Middle frontal gyrus (tissue), 1 donor: Measurements from ENCODE around the gene PHLDB3.
"Not testable (repeated sequence)": the region's sequence is repeated elsewhere in the genome, so short reads cannot be mapped to it uniquely, and the experiment has no call there.

Source experiments
- DNase-seq: peaks from one replicate; pipeline ENCODE4 v3.0.0-alpha.2; 2015; ENCODE audit warnings: low spot score; ENCODE audit errors: extremely low spot score

PHLDB3 gene

DNA sequence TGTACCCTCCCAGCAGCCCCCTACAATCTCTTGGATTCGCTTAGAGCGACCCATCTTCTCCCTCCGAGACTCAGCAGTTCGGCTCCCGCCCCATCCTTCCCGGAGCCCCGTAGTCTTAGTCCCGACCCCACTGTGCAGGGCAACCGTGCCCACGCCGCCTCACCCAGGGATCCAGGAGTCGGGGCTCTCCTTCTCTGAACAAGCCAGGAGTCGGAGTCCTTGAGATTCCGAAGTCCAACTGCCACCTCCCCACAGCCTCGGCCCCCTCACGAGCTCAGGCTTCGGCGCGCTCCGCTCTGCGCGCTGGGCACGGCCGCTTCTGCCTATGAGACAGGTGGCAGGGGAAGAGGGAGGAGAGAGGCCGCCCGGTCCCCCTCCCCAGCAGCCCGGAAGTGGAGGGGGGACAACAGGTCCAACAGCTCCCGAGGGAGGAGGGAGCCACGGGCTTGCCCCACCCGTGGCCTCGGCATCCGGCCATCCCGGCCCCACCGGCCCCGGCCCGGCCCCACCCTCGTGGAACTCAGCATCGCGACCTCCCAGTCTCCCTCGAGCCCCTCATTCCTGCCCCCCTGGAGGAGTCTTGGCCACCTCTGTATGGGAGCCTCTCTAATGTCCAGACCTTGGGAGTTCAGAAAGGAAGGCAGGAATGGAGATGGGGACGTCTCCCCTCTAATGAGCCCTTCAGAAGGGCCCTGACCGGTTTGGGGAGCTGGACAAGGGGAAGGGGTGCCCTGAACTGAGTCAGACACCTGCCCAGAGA is at the start of gene PHLDB3:
Gene PHLDB3, minus strand, starts transcription at position 321 of the 760 bp plus-strand sequence. CDS start 628 bp downstream, outside the sequence.
- DNase-seq = no peak

DNA sequence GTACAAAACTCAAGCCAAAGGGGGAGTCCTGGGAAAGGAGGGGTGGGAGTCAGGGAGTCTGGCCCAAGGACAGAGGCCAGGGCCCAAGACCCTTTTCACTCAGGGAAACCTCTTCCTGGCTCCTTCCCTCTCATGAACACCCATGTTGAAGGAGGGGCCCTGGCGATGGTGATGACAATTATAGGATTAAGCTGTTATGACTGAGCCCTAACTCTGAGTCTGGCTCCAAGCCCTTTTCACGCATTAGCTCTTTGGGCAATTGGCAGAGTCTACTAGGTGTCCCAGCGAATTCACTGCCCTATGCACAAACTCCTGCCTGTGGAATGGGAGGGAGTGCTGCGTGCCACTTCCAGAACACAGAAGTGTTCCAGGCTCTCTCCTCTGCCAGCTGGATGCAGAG is 49.1 kb upstream of the PHLDB3 start:
- DNase-seq = no peak

DNA sequence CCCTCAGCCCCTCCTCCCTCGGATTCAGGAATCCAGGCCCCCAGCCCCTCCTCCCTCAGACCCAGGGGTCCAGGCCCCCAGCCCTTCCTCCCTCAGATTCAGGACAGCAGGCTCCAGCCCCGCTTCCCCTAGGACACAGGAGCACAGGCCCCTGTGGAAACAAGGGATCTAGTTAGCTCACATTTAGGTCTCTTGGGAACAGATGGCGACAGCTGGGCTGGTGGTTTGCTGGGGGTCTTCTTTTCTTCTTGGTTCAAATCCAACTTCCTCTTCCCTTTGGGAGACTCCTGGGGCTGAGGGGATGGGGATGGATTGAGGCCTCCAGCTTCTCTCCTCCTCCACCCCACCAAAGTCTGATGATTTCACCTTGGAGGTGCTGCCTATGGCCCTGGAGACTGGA is 48.1 kb upstream of the PHLDB3 start:
- no peak for DNase-seq

DNA sequence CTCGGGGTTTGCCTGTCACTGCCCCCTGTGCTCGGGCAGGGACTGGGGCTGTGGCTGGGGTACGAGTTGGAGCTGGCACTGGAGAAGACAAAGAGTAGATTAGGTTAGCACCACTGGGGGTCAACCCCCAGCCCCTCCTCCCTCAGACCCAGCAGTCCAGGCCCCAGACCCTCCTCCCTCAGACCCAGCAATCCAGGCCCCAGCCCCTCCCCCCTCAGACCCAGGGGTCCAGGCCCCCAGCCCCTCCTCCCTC is 47.6 kb upstream of the PHLDB3 start:
- no peak for DNase-seq

DNA sequence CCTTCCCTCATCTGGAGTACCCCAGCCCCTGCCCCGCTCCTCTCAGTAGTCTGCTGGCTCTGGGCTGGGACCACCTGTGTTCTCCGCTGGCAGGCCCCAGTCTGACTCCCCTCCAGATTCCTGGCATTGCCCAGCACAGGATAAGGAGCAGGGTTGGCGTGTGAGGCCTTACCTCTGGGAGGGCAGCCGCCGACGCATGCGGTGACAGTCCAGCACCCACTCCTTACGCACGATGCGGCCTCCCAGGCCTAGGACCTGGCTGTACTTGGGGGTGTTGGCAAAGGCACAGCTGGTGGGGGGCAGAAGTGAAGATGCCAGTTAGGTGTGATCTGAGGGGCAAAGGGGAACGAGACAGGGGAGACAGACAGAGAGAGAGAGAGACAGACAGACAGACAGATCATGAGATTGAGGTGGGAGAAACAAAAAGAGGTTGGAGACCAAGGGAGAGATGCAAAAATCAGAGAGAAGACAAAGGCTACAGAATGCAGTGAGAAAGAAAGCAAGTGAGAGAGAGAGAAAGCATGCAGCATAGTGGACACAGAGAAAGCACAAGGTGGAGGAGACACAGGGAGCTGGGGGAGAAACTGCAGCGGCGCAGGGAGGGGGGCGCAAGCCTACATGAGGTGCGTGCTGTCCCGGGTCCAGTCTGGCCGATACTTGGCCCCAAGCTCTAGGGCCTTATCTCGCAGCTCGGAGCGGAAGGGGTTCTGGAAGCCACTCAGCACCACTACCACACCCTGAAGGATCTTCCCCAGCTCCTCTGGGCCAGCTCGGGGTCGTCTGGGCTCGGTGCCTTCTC is 47.1 kb upstream of the PHLDB3 start:
- DNase-seq = no peak

DNA sequence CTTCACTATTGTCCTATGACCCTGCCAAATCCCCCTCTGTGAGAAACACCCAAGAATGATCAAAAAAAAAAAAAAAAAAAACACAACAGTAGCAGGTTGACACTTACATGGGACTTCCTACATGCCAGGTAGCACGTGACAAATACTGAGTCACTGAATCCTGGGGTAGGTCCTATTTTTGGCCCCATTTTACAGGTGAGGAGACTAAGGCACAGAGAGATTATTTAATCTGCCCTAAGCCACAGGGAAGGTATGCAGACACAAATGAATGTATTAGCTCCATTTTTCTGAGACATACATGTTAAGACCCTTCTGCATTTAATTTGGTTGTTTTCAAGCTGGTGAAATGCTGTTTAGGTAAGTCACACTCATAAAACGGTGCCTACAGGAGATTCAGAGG is 44.2 kb upstream of the PHLDB3 start:
- no peak for DNase-seq

DNA sequence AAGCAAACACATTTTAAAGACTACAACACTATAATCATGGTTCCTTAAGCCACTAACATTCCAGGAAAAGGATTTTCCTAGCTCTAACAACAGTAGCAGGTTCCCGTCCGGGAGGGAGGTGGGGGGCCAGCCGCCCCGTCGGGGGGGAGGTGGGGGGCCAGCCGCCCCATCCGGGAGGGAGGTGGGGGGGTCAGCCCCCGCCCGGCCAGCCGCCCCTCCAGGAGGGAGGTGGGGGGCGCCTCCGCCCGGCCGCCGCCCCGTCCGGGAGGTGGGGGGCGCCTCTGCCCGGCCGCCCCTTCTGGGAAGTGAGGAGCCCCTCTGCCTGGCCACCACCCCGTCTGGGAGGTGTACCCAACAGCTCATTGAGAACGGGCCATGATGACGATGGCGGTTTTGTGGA is 43.4 kb upstream of the PHLDB3 start:
- DNase-seq = not testable (repeated sequence)

DNA sequence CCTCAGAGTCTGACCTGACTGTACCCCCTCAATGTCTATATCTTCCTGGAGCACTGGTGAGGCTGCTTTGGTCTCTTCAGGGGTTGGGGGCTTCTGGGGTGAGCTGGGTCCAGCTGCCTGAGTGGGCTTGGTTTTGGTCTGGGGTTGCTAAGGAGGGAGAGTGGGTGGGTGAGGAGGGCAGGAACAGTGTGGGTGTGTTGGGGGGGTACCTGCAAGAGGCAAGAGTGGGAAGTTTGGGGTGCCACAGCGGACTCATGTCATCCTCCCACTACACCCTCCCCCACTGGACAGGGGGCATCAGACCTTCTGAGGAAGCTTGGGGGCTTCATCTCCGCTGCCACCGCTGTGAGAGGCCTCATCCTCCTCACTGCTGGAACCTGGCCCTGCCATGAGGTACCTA is 42.0 kb upstream of the PHLDB3 start:
- no peak for DNase-seq

DNA sequence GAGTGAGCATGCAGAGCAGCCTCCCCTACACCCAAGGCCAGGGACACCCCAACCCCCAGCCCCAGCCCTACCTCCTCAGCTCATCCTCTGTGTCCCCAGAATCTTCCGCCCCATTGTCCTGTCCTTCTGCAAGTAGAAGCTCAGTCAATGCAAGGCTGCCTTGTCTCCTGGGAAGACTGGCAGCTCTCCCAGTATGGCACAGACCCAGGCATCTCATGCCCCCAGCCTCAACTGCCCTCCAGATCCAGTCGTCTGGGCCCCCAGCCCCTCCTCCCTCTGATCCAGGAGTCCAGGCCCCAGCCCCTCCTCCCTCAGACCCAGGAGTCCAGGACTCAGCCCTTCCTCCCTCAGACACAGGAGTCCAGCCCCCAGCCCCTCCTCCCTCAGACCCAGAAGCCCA is 41.4 kb upstream of the PHLDB3 start:
- no peak for DNase-seq

DNA sequence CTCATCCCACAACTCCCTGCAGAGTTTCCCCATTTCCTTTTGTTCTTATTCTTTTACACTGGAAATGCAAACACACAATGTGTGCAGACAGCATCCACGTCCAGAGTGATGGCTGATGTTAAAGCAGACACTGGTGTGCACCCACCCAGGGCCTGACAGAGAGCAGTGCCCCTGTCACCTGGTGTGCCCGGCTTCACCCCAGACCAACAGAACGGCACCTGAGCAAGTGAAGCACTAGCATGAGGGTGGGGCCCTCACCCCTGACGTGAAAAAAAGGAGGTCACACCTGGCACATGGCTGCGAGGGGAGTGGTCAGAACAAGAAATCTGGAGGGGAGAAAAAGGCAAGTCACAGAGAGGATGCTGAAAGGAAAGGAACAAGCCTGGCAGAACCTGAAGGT is 40.7 kb upstream of the PHLDB3 start:
- DNase-seq = no peak

DNA sequence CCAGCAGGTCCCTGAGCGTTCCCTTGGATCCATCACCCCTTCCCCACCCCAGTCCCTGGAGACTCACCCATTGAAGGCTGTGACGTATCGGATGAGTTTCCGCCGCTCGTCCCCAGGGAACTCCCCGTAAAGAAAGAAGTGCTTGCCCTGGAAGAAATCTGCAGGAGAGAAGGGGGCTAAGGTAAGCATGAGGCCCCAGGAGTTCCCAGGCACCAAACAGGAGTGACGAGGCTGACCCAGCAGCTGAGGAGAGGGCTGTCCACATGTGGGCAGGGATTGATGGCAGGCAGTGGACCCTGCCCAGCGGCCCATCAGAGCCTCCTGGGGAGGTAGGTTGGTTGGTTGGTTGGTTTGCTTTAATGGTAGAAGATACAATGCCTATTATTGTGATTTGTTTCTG is 39.5 kb upstream of the PHLDB3 start:
- DNase-seq = no peak

DNA sequence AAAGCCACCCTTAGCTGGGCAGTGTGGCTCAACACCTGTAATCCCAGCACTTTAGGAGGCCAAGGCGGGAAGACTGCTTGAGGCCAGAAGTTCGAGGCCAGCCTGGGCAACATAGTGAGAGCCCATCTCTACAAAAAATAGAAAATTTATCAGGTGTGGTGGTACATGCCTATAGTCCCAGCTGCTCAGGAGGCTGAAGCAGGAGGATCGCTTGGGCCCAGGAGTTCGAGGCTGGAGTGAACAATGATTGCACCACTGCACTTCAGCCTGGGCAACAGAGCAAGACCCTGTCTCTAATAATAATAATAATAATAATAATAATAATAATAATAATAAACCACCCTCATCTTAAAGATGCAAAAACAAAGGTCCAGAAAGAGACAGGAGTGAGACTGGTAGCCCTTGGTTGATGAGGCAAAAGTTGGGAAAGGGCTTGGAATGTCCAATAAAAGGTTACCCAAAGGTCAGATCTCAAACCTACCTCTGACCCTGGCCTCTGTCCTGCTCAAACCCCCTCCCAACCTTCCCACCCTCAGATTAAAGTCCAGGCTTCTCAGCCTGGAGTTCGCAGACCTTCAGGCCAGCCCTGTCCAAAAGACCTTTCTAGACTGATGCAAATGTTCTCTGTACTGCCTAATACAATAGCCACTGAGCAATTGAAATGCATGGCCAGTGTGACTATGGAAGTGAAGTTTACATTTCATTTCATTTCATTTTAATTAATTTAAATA is 37.5 kb upstream of the PHLDB3 start:
- no peak for DNase-seq

DNA sequence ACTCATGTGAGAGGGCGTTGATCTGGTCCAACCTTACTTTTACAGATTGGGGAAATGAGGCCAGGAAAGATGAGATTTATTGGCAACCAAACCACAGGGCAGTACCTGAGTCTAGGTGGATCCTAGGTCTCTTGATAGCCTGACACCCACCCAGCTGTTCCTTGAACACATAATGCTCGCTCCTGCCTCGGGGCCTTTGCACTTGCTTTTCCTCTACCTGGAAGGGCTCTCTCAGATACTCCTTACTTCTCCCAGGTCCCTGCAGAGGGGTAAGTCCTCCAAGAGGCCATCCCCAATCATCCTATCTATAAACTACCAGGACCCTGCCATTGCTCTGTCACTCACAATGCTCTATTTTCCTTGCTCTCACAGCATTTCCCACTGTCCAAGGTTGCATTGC is 35.8 kb upstream of the PHLDB3 start:
- no peak for DNase-seq

DNA sequence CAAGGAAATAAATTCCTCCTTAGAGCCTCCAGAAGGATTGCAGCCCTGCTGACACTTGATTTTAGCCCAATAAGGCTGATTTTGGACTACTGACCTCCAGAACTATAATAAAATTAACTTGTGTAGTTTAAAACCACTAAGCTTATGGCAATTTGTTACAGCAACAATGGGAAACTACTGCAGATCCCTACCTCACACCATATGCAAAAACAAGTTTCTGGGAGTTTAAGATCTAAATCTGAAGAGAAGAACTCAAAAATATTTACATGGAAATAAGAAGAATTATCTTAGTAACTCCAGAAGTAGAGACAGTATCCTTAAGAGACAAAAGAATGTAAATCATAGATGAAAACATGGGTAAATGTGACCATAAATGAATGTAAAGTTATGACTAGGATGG is 34.4 kb upstream of the PHLDB3 start:
- DNase-seq = no peak

DNA sequence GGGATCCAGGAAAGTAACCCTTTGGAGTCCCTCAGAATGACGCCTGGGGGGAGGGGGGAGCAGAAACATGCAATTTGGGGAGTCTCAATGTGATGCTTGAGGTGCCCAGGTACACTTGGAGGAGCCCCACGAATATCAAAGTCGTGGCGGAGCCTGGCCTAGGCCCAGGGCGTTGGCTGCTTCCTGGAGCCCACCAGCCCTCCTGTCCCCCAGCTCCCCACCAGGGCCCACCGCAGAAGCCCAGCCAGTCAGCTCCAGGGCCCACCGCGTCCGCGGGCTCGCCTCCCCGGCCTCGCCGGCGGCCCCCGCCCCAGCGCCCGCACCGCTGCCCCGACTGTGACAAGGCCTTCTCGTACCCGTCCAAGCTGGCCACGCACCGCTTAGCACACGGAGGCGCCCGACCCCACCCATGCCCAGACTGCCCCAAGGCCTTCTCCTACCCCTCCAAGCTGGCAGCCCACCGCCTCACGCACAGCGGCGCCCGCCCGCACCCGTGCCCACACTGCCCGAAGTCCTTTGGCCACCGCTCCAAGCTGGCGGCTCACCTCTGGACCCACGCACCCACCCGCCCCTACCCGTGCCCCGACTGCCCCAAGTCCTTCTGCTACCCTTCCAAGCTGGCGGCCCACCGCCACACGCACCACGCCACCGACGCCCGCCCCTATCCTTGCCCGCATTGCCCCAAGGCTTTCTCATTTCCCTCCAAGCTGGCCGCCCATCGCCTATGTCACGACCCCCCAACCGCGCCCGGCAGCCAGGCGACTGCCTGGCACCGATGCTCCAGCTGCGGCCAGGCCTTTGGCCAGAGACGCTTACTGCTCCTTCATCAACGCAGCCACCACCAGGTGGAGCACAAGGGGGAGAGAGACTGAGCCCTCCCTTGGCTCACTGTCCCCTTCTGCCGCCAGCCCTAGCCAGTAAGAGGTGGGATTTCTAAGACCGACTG is 30.5 kb upstream of the PHLDB3 start:
- no peak for DNase-seq

DNA sequence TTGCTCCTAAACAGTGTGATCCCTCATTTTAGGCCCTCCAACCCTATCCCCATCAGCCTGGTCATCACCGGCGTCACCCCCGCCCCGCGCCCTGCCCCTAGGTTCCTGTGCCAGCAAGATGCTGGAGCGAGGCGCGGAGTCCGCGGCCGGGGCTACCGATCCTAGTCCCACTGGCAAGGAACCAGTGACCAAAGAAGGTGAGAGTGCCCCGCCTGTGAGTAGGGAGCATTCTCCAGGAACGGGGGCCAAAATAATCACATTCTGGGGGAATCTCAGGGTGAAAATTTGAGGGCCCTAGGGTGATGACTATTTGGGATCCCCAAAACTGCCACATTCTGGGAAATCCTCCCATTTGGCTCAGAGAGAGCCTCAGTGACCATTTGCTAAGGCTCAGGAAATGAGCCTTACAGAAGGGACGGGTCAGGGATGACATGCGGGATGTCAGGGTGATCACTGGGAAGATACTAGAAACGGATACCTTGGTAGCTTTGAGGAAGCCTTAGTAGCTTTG is 29.8 kb upstream of the PHLDB3 start:
- no peak for DNase-seq

DNA sequence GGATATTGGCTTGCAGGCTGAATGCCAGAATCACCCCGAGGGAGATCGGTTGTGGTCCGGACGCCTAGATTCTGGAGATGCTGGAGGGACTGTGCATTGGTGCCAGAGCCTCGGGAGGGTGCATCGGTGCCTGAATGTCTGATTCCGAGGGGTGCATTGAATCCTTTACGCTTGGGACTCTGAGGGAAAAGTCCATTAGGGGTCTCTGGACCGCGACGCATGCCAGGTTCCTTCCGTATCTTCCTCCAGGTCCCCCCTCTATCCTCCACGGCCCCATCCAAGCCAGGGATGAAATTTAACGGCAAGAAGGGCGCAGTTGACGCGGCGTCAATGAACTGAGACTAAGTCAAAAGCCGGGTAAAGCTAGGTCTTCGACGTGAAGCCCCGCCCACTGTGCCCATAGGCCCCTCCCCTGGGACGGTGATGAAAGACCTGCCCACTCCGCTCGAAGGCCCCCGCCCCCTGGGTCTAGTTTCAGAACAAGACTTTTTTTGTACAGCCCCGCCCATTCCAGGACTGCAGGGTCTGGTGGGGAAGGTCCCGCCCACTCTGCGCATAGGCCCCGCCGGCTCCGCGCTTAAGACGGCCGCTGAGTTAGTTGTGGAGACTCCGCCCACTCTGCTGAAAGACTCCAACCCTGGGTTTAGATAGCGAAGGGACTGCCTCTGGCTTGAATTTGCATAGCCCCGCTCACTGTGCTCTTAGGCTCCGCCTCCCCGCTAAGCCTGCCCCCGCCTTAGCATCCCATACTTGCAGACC is 29.2 kb upstream of the PHLDB3 start:
- DNase-seq = peak; percentile 91

DNA sequence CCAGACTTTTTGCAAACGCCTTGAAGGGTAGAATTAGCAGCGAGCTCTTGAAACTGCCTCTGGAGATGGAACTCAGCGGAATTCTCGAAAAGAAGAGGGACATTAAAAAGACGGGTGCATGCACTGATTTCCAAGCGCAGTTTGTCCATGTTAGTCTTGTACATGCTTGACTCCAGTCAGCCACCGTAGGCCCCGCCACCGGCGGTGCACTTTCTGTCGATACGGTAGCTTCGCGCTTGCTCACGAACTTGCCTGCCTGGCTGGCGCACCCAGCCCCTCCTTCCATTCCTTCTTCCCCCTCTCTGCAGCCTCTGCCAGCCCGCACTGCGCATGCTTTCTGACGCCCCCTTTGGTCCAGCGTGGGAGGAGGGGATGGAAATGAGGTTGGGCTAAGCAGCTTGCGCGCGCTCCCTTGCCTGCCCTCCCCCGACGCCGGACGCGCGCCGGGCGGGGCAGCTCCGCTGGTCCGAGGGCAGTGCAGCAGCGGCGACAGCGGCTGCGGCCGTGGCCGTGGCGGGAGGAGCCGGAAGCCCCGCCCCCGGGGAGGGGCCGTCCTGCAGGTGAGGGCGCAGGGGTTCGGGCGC is 28.5 kb upstream of the PHLDB3 start, which contains the start of gene ZNF575:
Gene ZNF575, plus strand, starts transcription at position 227 of the 584 bp plus-strand sequence. CDS start 1,235 bp downstream, outside the sequence.
- DNase-seq = peak; percentile 89

DNA sequence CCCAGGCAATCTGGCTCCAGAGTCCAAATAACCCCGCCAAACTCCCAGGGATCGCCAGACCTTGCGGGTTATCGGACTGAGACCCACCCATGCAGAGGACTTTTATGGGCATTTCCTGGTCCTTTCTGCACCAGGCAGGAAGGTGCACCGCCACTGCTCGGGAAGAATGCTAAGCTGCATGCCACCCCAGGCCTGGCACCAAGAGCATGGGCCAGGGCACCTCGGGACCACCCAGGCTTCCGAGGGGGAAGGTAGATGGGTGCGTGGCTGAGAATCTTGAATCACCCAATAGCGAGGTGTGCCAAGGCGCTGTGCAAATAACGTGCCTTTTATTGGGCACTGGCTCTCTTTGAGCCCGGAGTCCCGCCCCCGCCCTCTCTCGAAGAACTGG is 28.0 kb upstream of the PHLDB3 start:
- no peak for DNase-seq
